Adrenal gland (tissue), 5 donors: ENCODE data around the gene NR4A1.

Source experiments
- CTCF ChIP-seq, 6 experiments: fragments of 450-650 bp in 4 of 6; fragments of 200-600 bp in 2 of 6; sonication (generic) in 1 of 6; IDR thresholded peaks; 1 replicate in 5 of 6; 2 replicates in 1 of 6; pipeline versions ENCODE4 v1.5.1 to v1.8.0; 2016 to 2021; ENCODE audit warnings: antibody characterized with exemption in 6 of 6, mild to moderate bottlenecking in 2 of 6, moderate library complexity in 1 of 6
- POLR2A ChIP-seq, 2 donors: fragments of 450-650 bp; IDR thresholded peaks; one replicate each; pipeline ENCODE4 v1.6.1; 2017; ENCODE audit warnings: antibody characterized with exemption in 2 of 2, mild to moderate bottlenecking in 2 of 2, moderate library complexity in 1 of 2
- donor health status: DM: no; HTN: no; CAD: no.

- TF ChIP-seq POLR2A (IDR thresholded peaks at IDR 0.05) (no peak), CTCF (IDR thresholded peaks at IDR 0.05) (no peak)
Observed at GRCh38 chr12:52011602-52012214, 39.5 kb upstream of the NR4A1 start.
